ENCODE measurements around the gene SLFN12L. TPM values are rescaled to one million over a fixed set of nuclear protein-coding genes. Genes with fewer than 3 reads are reported as not detected.

SLFN12L gene
- total RNA-seq: 1 to 10 TPM; 2.1 to 4.0 TPM
- polyA plus RNA-seq (ENCODE audit: insufficient read length in 6 of 6): 10 to 100 TPM; 14.5 to 30.4 (median 17.4) TPM
- long read RNA-seq, donor 1, partial matches to known transcripts: 13 of 13 reads
- long read RNA-seq, donor 1, other reads (novel, unspliced or antisense): 0 of 13 reads
- long read RNA-seq, donor 2, partial matches to known transcripts: 9 of 9 reads
- long read RNA-seq, donor 2, other reads (novel, unspliced or antisense): 0 of 9 reads
- long read RNA-seq, donor 3: 0 reads
- long read RNA-seq, donor 4, partial matches to known transcripts: 0 of 1 reads
- long read RNA-seq, donor 4, other reads (novel, unspliced or antisense): 1 of 1 reads
- long read RNA-seq, donor 5: 0 reads
- long read RNA-seq, donor 6: 0 reads
- long read RNA-seq, donor 7, partial matches to known transcripts: 31 of 31 reads
- long read RNA-seq, donor 7, other reads (novel, unspliced or antisense): 0 of 31 reads
- long read RNA-seq, donor 8, partial matches to known transcripts: 0 of 58 reads
- long read RNA-seq, donor 8, other reads (novel, unspliced or antisense): 58 of 58 reads
- long read RNA-seq, donor 9: 0 reads
- long read RNA-seq, donor 10: 0 reads
- long read RNA-seq, donor 11: 0 reads
- long read RNA-seq, donor 12: 0 reads

GRCh38 chr17:35537601-35538141 is at the start of gene SLFN12L:
SLFN12L (minus strand) TSS chr17:35537678; CDS start chr17:35522364, 15,314 bp downstream.
- Histone ChIP-seq H3K27me3 (no peaks in the 10 kb centered on the region), H3K4me3 (peak within 1 kb of the TSS in 1 of 2 donors; percentile 26), H3K27ac (peak within 1 kb of the TSS; percentile 34 to 47), H3K4me1 (peaks cover 15 to 53% of the 10 kb centered on the region in 2 donors), H3K9me3 (no peaks in the 10 kb centered on the region), H3K36me3 (no peaks in the 10 kb centered on the region)
- TF ChIP-seq CTCF (IDR thresholded peaks at IDR 0.05): no peak
- intact Hi-C loops (cut with DNase I): loop anchor here in 1 of 2 donors (10.0 kb wide), 1 partner anchor 373 kb away; no protein-coding TSS in a partner anchor
- ATAC-seq: peak; percentile 8
- DNase-seq: peak in 2 of 4 donors; percentile 80 to 87

GRCh38 chr17:35586569-35587073 is 49.1 kb upstream of the SLFN12L start:
- Histone ChIP-seq H3K27me3 (no peaks in the 10 kb centered on the region), H3K4me3 (peak overlapping the region; percentile 61 to 70), H3K9me3 (no peaks in the 10 kb centered on the region), H3K4me1 (peaks cover 8 to 36% of the 10 kb centered on the region in 2 donors), H3K27ac (peak overlapping the region; percentile 92 to 97), H3K36me3 (no peaks in the 10 kb centered on the region)
- ATAC-seq (peak; percentile 5), DNase-seq (no peak)
- intact Hi-C loops (cut with DNase I): no loop called here
- TF ChIP-seq CTCF (IDR thresholded peaks at IDR 0.05): no peak

- no peak overlapping the region for H3K4me3 ChIP-seq
- intact Hi-C loops (cut with DNase I): no loop called here
Observed at GRCh38 chr17:35584061-35584460, 46.6 kb upstream of the SLFN12L start.

GRCh38 chr17:35578929-35579432 is 41.5 kb upstream of the SLFN12L start:
- peak; percentile 29 for ATAC-seq
- intact Hi-C loops (cut with DNase I): no loop called here

More at GRCh38 chr17:35584061-35584460, 46.6 kb upstream of the SLFN12L start:
- H3K27me3 ChIP-seq: no peaks in the 10 kb centered on the region
- DNase-seq (no peak), ATAC-seq (no peak)
- no peaks in the 10 kb centered on the region for H3K9me3 ChIP-seq
- H3K4me1 ChIP-seq: peaks cover 7 to 27% of the 10 kb centered on the region in 2 donors
- TF ChIP-seq CTCF (IDR thresholded peaks at IDR 0.05): no peak
- H3K27ac ChIP-seq: no peak overlapping the region
- H3K36me3 ChIP-seq: no peaks in the 10 kb centered on the region

More at GRCh38 chr17:35578929-35579432, 41.5 kb upstream of the SLFN12L start:
- Histone ChIP-seq H3K36me3 (peaks cover 3 to 22% of the 10 kb centered on the region in 2 donors), H3K27ac (peak overlapping the region; percentile 89 to 92), H3K9me3 (no peaks in the 10 kb centered on the region), H3K4me3 (peak overlapping the region; percentile 65 to 74), H3K4me1 (peaks cover 7 to 25% of the 10 kb centered on the region in 2 donors), H3K27me3 (no peaks in the 10 kb centered on the region)
- DNase-seq: no peak
- no peak for TF ChIP-seq CTCF (IDR thresholded peaks at IDR 0.05)
